Measurements from ENCODE around the gene PCDHB9.

GRCh38 chr5:141150224-141150992 lies 36.6 kb upstream of the PCDHB9 start:
- TF ChIP-seq CTCF (IDR thresholded peaks at IDR 0.05; ENCODE audit: poor library complexity) (no peak), EZH2 (IDR thresholded peaks at IDR 0.05; ENCODE audit: borderline replicate concordance) (no peak), EZH2phosphoT487 (IDR thresholded peaks at IDR 0.05; ENCODE audit: low read depth, severe bottlenecking, unreplicated experiment) (no peak)
